ENCODE results near the gene FBLN1.

FBLN1 gene

DNA sequence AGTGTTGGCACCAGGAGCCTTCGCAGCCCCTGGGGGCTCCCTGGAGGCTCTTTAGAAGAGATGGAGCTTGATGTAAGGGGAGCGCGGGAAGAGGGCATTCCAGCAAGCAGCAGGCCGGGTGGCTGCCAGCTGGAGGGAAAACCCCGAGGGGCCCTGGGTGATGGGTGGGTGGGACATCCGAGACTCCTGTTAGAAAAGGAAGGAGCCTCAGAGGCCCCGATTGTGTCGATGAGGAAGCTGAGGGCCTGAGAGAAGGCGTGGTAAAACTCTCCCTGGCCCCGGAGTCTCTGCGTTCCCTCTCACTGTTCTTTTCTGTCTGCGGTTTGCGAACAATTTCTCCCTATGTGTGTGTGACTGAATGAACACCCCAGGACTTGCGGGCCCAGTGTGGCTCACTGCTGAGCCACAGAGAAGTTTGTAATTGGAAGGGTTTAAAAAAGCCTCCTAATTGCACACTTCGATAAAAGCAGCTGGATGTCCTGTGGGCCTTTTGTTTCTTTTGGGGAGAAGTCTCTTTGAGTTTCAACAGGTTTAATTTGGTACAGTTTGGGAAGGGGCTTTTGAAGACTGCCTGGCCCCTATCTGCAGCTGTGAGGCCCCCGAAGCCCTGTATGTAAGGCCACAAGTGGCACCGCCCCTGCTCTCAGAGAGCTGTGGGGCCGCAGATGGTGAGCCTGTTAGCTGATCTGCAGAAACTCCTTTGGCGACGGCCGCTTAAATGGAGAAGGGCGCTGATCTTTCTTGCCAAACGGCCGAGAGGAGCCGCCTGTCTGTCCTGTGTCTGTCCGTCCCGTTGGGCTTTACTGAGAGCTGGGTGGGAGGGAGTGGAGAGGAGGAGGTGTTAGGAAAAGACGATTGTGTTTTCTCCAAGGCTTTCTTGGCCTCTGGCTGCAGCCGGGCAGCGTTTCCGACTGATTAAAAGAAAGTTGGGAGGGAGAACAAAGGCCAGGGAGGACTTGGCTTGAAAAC lies 2.0 kb downstream of the FBLN1 start:
- TF ChIP-seq MYC (IDR thresholded peaks at IDR 0.05; ENCODE audit: low read depth, low read length) (no peak), MAX (IDR thresholded peaks at IDR 0.05; ENCODE audit: low read depth, low read length) (no peak), CTCF (IDR thresholded peaks at IDR 0.05; ENCODE audit: low read depth, low read length) (no peak), POLR2A (IDR thresholded peaks at IDR 0.05; ENCODE audit: extremely low read depth, insufficient read length) (no peak)

DNA sequence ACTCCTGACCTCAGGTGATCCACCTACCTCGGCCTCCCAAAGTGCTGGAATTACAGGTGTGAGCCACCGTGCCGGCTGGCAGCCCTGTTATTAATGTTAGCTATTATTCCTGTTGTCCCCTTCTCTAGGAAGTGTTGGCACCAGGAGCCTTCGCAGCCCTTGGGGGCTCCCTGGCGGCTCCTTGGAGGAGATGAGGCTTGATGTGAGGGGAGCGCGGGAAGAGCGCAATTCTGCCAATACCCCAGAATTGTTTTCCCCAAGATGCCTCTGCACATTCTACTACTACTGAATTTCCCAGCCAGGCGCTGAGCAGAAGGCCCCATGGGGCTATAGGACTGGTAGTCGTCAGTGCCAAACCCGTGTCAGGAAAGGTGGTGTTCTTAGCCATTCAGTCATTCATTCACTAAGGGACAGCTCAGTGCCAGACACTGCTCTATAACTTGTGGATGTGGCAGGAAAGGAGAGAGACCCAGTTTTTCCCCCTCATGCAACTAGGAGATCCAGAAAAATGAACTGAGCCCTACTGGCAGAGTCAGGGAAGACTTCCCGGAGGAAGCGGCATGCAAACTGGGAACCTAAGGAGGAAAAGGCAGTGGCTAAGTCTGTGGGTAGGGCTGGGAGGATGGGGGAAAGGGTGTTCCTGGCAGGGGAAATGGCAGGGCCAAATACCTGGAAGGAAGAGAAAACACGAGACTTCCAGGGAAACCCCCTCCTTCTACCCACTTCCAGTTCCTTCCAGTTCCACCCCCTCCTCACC lies 3.5 kb downstream of the FBLN1 start:
- no peak overlapping the region for H3K4me3 ChIP-seq (ENCODE audit: low read depth, low read length)
- TF ChIP-seq CTCF (IDR thresholded peaks at IDR 0.05; ENCODE audit: low read depth, low read length) = no peak
- TF ChIP-seq POLR2A (IDR thresholded peaks at IDR 0.05; ENCODE audit: extremely low read depth, insufficient read length) = no peak
- TF ChIP-seq MAX (IDR thresholded peaks at IDR 0.05; ENCODE audit: low read depth, low read length) = no peak
- no peak for TF ChIP-seq MYC (IDR thresholded peaks at IDR 0.05; ENCODE audit: low read depth, low read length)
- DNase-seq (ENCODE audit: low read depth) = no peak

More for the DNA sequence above, 2.0 kb downstream of the FBLN1 start:
- DNase-seq (ENCODE audit: low read depth) = peak; percentile 68
- no peak overlapping the region for H3K4me3 ChIP-seq (ENCODE audit: low read depth, low read length)

- TF ChIP-seq POLR2A (IDR thresholded peaks at IDR 0.05; ENCODE audit: extremely low read depth, insufficient read length) (no peak), MAX (IDR thresholded peaks at IDR 0.05; ENCODE audit: low read depth, low read length) (no peak), CTCF (IDR thresholded peaks at IDR 0.05; ENCODE audit: low read depth, low read length) (no peak), MYC (IDR thresholded peaks at IDR 0.05; ENCODE audit: low read depth, low read length) (no peak)
- no peak for DNase-seq (ENCODE audit: low read depth)
These were observed 4.2 kb downstream of the FBLN1 start for GRCh38 chr22:45506816-45507360.

DNA sequence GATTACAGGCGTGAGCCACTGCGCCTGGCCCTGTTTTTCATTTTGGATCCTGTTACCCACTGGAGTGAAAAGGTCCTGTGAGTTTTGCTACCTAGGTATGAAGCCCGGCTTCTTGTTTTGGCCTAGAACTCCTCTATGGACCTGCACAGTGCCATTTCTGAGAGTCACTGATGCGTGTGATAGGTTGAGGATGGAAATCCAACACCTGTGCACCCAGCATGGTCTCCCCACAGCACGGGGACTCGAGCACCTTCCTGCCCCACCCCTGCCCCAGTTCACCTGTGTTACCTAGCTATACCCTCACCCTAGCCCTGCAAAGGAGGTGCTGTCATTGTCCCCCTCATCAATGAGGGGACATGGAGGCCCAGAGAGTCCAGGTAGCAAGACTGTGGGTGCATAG lies 5.1 kb downstream of the FBLN1 start:
- no peak overlapping the region for H3K4me3 ChIP-seq (ENCODE audit: low read depth, low read length)
- no peak for DNase-seq (ENCODE audit: low read depth)
- TF ChIP-seq MYC (IDR thresholded peaks at IDR 0.05; ENCODE audit: low read depth, low read length) = no peak
- TF ChIP-seq CTCF (IDR thresholded peaks at IDR 0.05; ENCODE audit: low read depth, low read length) = no peak
- TF ChIP-seq POLR2A (IDR thresholded peaks at IDR 0.05; ENCODE audit: extremely low read depth, insufficient read length) = no peak

More at GRCh38 chr22:45506816-45507360, 4.2 kb downstream of the FBLN1 start:
- no peak overlapping the region for H3K4me3 ChIP-seq (ENCODE audit: low read depth, low read length)

DNA sequence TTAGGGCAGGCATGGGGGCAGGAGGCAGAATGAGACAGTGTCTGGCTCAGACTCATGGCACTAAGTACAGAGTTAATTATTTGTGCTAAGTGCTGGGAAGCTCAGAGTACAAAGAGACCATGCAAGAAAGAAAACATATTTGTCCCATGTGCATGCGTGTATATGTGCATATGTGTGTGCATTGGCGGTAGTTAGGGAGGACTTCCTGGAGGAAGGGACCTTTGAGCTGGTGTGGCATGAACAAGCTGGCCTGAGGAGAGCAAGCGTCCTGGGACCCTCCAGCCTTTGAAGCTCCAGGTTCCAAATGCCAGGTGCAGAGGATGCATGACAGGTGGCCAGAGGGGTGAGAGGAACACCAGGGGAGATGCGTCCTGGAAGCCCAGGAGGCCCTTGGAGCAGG lies 6.1 kb downstream of the FBLN1 start:
- no peak for TF ChIP-seq MYC (IDR thresholded peaks at IDR 0.05; ENCODE audit: low read depth, low read length)
- no peak for TF ChIP-seq MAX (IDR thresholded peaks at IDR 0.05; ENCODE audit: low read depth, low read length)
- no peak for TF ChIP-seq CTCF (IDR thresholded peaks at IDR 0.05; ENCODE audit: low read depth, low read length)
- TF ChIP-seq POLR2A (IDR thresholded peaks at IDR 0.05; ENCODE audit: extremely low read depth, insufficient read length) = no peak
- no peak overlapping the region for H3K4me3 ChIP-seq (ENCODE audit: low read depth, low read length)
- DNase-seq (ENCODE audit: low read depth) = no peak
